Measurements from ENCODE around the gene MRPL17.

MRPL17 gene

GRCh38 chr11:6631361-6631890, 51.7 kb downstream of the MRPL17 start:
- DNase-seq, result no peak

- DNase-seq, result no peak
Observed at GRCh38 chr11:6630632-6631291, 52.4 kb downstream of the MRPL17 start.
